Measurements from ENCODE around the gene OSBPL8.

Gene OSBPL8

GRCh38 chr12:76345569-76345968, 214.0 kb downstream of the OSBPL8 start:
- no peak for TF ChIP-seq CTCF (IDR thresholded peaks at IDR 0.05; ENCODE audit: borderline replicate concordance, control extremely low read depth, extremely low read depth, insufficient read depth, missing control alignments)
- DNase-seq (ENCODE audit: low spot score), result no peak
- in situ Hi-C loops (cut with MboI; ENCODE audit: low sequenced_read_pairs, unreplicated experiment), result loop anchor here (25.0 kb wide), 2 partner anchors 258 to 808 kb away; partner anchors contain the start of gene NAP1L1

GRCh38 chr12:76341436-76342030, 218.0 kb downstream of the OSBPL8 start:
- no peak for DNase-seq (ENCODE audit: low spot score)
- TF ChIP-seq CTCF (IDR thresholded peaks at IDR 0.05; ENCODE audit: borderline replicate concordance, control extremely low read depth, extremely low read depth, insufficient read depth, missing control alignments), result no peak
- in situ Hi-C loops (cut with MboI; ENCODE audit: low sequenced_read_pairs, unreplicated experiment), result loop anchor here (25.0 kb wide), 2 partner anchors 254 to 804 kb away; partner anchors contain the start of gene NAP1L1

GRCh38 chr12:76340680-76341435, 218.7 kb downstream of the OSBPL8 start:
- DNase-seq (ENCODE audit: low spot score), result no peak
- no peak for TF ChIP-seq CTCF (IDR thresholded peaks at IDR 0.05; ENCODE audit: borderline replicate concordance, control extremely low read depth, extremely low read depth, insufficient read depth, missing control alignments)
- in situ Hi-C loops (cut with MboI; ENCODE audit: low sequenced_read_pairs, unreplicated experiment), result loop anchor here (25.0 kb wide), 2 partner anchors 254 to 804 kb away; partner anchors contain the start of gene NAP1L1

GRCh38 chr12:76337583-76337982, 222.0 kb downstream of the OSBPL8 start:
- TF ChIP-seq CTCF (IDR thresholded peaks at IDR 0.05; ENCODE audit: borderline replicate concordance, control extremely low read depth, extremely low read depth, insufficient read depth, missing control alignments), result no peak
- in situ Hi-C loops (cut with MboI; ENCODE audit: low sequenced_read_pairs, unreplicated experiment), result loop anchor here (25.0 kb wide), 2 partner anchors 250 to 800 kb away; partner anchors contain the start of gene NAP1L1
- DNase-seq (ENCODE audit: low spot score), result no peak

- in situ Hi-C loops (cut with MboI; ENCODE audit: low sequenced_read_pairs, unreplicated experiment), result loop anchor here (25.0 kb wide), 2 partner anchors 245 to 795 kb away; partner anchors contain the start of gene NAP1L1
- no peak for DNase-seq (ENCODE audit: low spot score)
- TF ChIP-seq CTCF (IDR thresholded peaks at IDR 0.05; ENCODE audit: borderline replicate concordance, control extremely low read depth, extremely low read depth, insufficient read depth, missing control alignments), result no peak
Observed at GRCh38 chr12:76332606-76333005, 227.0 kb downstream of the OSBPL8 start.

- no peak for TF ChIP-seq CTCF (IDR thresholded peaks at IDR 0.05; ENCODE audit: borderline replicate concordance, control extremely low read depth, extremely low read depth, insufficient read depth, missing control alignments)
- in situ Hi-C loops (cut with MboI; ENCODE audit: low sequenced_read_pairs, unreplicated experiment), result loop anchor here (25.0 kb wide), 2 partner anchors 242 to 792 kb away; partner anchors contain the start of gene NAP1L1
- DNase-seq (ENCODE audit: low spot score), result no peak
Observed at GRCh38 chr12:76329606-76330005, 230.0 kb downstream of the OSBPL8 start.
